Activated T-helper 1 cell treated with anti-CD3 and anti-CD28 coated beads, Interleukin-12 subunit alpha, Interleukin-12 subunit beta, Interleukin-2, Interleukin-4 antibody, amounts not matched to agents 30 ng/mL and 10 ng/mL and 1 ng/mL, durations not matched to agents 14 hours and 24 hours and 36 hours (primary cell): ENCODE data around the gene ADGRB2. TPM values are rescaled to one million over a fixed set of nuclear protein-coding genes. Genes with fewer than 3 reads are reported as not detected.

Experiments used
- DNase-seq: peaks from one replicate; pipeline ENCODE4 v3.0.0; 2021; ENCODE audit warnings: low spot score
- H3K27ac Mint-ChIP-seq: one replicate; pipeline ENCODE4 v1.8.0; 2021; ENCODE audit warnings: mild to moderate bottlenecking, mixed read lengths
- H3K27me3 Mint-ChIP-seq: one replicate; pipeline ENCODE4 v1.8.0; 2022; ENCODE audit warnings: mild to moderate bottlenecking, moderate library complexity, mixed read lengths; ENCODE audit not compliant: insufficient read depth
- H3K36me3 Mint-ChIP-seq: one replicate; pipeline ENCODE4 v1.8.0; 2021; ENCODE audit warnings: low read depth, mixed read lengths
- H3K4me1 Mint-ChIP-seq: one replicate; pipeline ENCODE4 v1.8.0; 2021; ENCODE audit warnings: low read depth, mixed read lengths
- H3K4me3 Mint-ChIP-seq: one replicate; pipeline ENCODE4 v1.8.0; 2021; ENCODE audit warnings: mild to moderate bottlenecking, moderate library complexity, mixed read lengths
- H3K9me3 Mint-ChIP-seq: one replicate; pipeline ENCODE4 v1.8.0; 2021; ENCODE audit warnings: mixed read lengths
- intact Hi-C: fragments of 100-400 bp; cut with micrococcal nuclease; formaldehyde crosslinking; loops from one replicate; pipeline ENCODE4 v1.15.1; 2024
- total RNA-seq: library from RNA; stranded (reverse); gene quantifications from 2 replicates; pipeline ENCODE4 v1.2.3, GENCODE V29; 2022

Gene ADGRB2
- total RNA-seq, 1 donor from 2014 or later, result 0.13 TPM

DNA sequence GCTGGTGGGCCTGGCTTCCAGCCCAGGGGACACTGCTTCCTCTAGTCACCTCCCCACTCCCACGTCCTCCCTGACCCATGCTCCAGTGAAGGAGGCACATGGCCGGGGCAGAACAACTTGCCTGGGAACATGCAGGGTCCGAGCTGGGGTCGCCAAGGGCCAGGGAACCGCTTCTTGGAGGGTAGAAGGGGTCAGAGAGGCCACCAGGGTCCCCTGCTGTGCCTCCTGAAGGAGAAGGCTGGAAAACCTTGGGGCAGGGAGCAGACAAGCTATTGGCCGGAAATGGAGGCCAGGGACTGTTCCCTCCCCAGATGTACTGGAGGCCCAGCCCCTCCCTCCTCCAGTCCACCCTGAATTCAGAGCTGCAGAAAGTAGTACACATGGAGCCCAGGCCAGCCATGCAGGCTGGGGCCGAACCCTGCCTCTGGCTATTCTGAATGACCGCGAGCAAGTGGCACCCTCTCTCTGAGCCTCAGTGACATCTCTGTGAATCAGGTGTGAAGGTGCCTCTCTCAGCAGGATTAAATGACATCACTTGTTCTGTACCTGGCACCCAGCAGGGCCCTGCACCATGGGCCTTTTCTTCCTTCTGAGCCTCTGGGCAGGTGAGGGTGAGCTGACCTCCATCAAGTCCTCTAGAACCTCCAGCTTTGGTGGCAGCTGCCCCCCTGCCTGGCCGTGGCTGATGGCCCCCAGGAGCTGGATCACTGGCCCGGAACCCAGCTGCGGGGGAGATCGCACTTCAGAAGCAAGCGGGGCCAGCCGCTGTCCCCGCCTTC lies 35.9 kb upstream of the ADGRB2 start:
- Mint-ChIP-seq H3K4me3 (no peak overlapping the region), H3K27me3 (peaks cover 8% of the 10 kb centered on the region), H3K4me1 (no peaks in the 10 kb centered on the region), H3K9me3 (no peaks in the 10 kb centered on the region), H3K36me3 (no peaks in the 10 kb centered on the region), H3K27ac (no peak overlapping the region)
- intact Hi-C loops, result no loop called here
- no peak for DNase-seq

DNA sequence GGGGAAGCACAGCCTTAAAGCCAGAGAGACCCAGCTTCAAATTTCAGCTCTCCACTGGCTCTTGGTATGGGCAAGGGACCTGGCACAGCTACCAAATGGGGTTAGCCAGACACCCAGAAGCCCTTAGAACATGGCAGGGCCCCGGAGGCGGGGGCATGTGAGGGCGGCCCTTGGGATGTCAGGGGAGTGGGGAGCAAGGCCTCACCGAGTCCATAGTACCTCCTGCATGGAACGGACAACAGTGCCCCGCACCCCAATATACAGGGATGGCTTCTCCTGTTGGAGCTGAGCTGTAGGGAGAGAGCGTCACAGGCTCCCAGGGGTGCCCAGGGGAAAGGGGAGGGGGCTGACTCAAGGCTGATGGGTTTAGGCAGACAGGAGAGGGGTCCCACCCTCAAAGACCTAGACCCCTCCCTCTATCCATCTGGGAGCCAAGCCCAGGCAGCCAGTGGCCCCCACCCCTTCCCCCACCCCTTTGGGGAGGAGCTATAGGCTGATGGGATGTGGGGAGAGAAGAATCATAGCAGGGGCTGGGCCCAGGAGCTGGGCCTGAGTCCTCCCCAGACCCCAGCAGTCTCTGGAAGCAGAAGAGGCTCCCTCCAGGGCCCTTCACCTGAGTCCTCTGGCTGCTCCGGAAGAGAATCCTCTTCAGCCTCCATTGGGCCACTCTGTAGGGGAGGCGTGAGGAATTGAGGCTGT lies 35.2 kb upstream of the ADGRB2 start:
- Mint-ChIP-seq H3K36me3 (no peaks in the 10 kb centered on the region), H3K4me3 (no peak overlapping the region), H3K27ac (no peak overlapping the region), H3K4me1 (no peaks in the 10 kb centered on the region), H3K9me3 (no peaks in the 10 kb centered on the region), H3K27me3 (peaks cover 9% of the 10 kb centered on the region)
- no peak for DNase-seq
- intact Hi-C loops, result no loop called here

DNA sequence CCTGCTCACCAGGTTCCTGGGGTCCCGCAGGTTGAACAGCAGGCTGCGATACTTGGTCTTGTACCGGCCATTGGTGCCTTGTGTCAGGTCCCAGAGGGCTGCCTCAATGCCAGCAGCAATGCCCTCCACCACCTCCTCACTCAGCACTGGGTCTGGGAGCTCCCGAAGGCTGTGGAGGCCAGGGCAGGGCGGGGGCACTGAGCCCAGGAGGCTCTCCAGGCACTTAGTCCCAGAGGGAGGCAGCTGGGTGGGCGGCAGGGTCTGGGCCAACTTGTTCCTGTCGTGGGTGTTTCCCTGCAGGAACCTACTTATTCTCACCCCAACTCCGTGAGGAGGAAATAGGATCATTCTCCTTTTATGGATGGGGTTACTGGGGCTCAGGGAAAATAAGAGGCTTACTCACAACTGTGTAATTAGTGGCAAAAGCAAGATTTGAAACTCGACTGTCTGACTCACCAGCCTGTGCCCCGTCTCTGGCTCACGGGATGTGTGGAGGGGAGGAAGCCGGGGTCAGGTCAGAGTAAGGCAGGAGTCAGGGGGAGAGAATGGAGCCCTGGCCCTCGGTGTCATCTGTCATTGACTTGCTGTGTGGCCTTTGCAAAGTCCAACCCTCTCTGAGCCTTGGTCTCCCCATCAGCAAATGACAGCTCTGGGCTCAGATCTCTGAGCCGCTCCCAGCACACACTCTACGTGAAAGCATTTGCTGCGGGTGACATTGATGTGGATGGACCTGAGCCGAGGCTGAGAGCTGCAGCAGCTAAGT lies 34.5 kb upstream of the ADGRB2 start:
- H3K27ac Mint-ChIP-seq, result no peak overlapping the region
- no peak for DNase-seq
- no peaks in the 10 kb centered on the region for H3K36me3 Mint-ChIP-seq
- no peaks in the 10 kb centered on the region for H3K4me1 Mint-ChIP-seq
- no peak overlapping the region for H3K4me3 Mint-ChIP-seq
- no peaks in the 10 kb centered on the region for H3K9me3 Mint-ChIP-seq
- intact Hi-C loops, result no loop called here
- H3K27me3 Mint-ChIP-seq, result peaks cover 7% of the 10 kb centered on the region

DNA sequence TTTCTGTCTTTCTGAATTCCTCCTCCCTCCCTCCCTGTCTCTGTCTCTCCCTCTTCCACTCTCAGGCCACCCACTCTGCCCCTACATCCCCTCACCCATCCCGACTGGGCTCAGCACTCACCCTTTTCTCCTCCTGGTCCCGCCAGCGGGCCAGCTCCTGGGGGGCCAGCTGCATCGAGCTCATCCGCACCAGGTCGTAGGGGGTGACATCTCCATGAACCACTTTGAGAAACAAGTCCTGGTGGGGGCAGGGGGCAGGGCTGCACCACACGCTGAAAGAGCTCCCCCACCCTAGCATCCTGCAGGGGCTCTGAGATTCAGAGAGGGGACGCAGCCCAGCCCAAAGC lies 33.9 kb upstream of the ADGRB2 start:
- H3K9me3 Mint-ChIP-seq, result no peaks in the 10 kb centered on the region
- no peak overlapping the region for H3K27ac Mint-ChIP-seq
- intact Hi-C loops, result no loop called here

DNA sequence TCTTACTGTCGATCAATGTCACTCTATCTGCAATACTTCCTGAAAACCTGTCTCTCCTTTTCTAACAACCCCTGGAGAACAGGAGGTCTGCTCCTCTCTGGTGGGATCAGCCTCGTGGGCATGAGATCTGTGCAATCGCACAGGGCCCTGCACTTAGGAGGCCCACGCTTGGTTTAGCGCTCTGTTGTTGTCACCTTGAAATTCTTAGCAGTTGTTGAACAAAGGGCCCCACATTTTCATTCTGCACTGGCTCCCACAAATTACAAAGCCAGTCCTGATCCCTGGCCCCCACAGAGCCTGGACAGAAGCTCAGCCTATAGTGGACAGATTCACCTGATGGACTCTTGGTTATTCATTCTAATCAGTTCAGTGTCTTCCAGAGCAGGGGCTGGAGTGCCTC lies 33.1 kb upstream of the ADGRB2 start:
- Mint-ChIP-seq H3K27me3 (peaks cover 6% of the 10 kb centered on the region), H3K4me1 (no peaks in the 10 kb centered on the region), H3K9me3 (no peaks in the 10 kb centered on the region), H3K4me3 (no peak overlapping the region), H3K36me3 (no peaks in the 10 kb centered on the region), H3K27ac (no peak overlapping the region)
- no peak for DNase-seq
- intact Hi-C loops, result no loop called here

More for the DNA sequence above, 33.9 kb upstream of the ADGRB2 start:
- Mint-ChIP-seq H3K36me3 (no peaks in the 10 kb centered on the region), H3K4me3 (no peak overlapping the region), H3K27me3 (peaks cover 7% of the 10 kb centered on the region), H3K4me1 (no peaks in the 10 kb centered on the region)
- no peak for DNase-seq

DNA sequence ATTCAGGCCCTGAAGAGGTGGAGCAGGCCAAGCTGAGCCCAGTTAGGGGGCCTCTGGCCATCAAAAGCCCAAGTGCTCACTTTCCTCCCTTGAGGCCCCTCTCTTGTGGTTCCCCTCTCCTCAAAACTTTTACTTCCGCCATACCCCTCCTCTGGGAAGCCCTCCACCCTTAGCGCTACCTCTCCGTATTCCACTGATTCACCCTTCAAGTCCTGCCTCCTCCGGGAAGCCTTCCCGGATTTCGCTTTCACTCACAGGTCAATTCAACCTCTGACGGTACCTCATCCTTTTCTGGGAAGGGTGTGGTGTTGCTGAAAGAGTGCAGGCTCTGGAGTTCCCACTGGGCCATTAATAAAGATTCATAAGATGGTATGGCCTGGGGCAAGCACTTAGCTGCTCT lies 32.6 kb upstream of the ADGRB2 start:
- H3K4me3 Mint-ChIP-seq, result no peak overlapping the region
- intact Hi-C loops, result no loop called here
- peaks cover 5% of the 10 kb centered on the region for H3K27me3 Mint-ChIP-seq

DNA sequence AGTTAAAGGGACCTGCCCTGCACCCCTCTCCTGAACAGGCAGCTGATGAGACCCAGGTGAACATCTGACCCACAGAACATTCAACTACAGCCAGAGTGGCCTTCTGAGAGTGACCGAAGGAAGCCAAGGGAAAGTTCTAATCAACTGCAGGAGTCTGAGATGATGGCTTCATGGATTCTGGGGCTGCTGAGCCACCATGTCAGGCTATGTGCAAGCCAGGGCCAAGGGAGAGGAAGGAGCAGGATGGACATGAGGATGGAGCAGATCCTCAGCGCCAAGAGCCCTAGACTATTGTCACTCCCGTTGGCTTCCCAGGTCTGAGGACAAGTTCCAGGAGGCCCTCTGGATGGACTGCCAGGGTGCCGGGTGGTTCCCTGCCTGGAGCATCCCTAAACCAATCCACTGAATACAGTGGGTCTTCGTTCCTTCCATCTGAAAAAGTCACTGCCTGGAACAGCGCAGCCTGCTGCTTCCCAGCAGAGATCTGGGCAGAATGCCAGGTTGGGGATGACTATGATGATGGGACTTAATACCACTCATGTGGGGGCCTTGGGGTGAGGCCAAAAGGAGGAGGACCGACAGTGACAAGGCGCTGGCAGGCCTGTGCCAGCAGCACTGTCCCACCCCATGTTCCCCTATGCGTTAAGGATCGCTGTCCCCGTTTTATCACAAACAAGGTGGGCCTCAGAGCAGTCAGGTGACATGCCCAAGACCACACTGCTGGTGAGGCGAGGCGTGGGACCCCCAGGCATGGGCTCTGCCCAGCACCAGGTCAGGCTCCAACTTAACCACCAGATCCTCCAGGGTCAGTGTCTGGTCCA lies 31.9 kb upstream of the ADGRB2 start:
- H3K4me1 Mint-ChIP-seq, result no peaks in the 10 kb centered on the region
- H3K27ac Mint-ChIP-seq, result no peak overlapping the region
- H3K27me3 Mint-ChIP-seq, result peaks cover 5% of the 10 kb centered on the region
- DNase-seq, result no peak
- intact Hi-C loops, result no loop called here
- H3K36me3 Mint-ChIP-seq, result no peaks in the 10 kb centered on the region
- H3K4me3 Mint-ChIP-seq, result no peak overlapping the region
- no peaks in the 10 kb centered on the region for H3K9me3 Mint-ChIP-seq

More for the DNA sequence above, 32.6 kb upstream of the ADGRB2 start:
- Mint-ChIP-seq H3K9me3 (no peaks in the 10 kb centered on the region), H3K27ac (no peak overlapping the region), H3K4me1 (no peaks in the 10 kb centered on the region), H3K36me3 (no peaks in the 10 kb centered on the region)
- DNase-seq, result no peak

DNA sequence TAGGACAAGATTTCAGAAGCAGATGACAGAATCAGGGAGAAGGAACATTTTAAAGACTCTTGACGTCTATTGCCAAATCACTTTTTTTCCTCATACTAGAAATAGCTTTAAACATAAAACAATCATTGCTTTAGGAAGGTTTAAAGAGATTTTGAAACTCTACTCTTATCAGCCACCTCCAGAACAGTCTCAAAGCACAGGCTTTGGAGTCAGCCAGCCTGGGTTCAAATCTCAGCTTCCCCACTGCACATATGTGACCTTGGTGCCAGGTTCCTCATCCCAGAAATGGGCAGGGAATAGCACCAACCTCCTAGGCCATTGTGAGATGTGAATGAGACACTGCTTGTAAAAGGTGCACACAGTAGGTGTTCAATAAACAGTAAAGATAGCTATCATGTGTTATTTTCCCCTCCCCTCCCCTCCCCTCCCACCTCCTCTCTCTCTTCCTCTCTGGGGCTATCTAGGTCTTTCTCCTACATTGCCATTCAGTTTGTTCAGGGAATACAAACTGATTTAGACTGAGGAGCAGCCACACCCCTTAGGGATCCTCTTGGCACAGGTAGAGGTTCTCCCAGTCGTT lies 31.0 kb upstream of the ADGRB2 start:
- Mint-ChIP-seq H3K27ac (no peak overlapping the region), H3K27me3 (peaks cover 6% of the 10 kb centered on the region), H3K4me1 (no peaks in the 10 kb centered on the region), H3K4me3 (no peak overlapping the region), H3K9me3 (no peaks in the 10 kb centered on the region), H3K36me3 (no peaks in the 10 kb centered on the region)
- no peak for DNase-seq
- intact Hi-C loops, result no loop called here

DNA sequence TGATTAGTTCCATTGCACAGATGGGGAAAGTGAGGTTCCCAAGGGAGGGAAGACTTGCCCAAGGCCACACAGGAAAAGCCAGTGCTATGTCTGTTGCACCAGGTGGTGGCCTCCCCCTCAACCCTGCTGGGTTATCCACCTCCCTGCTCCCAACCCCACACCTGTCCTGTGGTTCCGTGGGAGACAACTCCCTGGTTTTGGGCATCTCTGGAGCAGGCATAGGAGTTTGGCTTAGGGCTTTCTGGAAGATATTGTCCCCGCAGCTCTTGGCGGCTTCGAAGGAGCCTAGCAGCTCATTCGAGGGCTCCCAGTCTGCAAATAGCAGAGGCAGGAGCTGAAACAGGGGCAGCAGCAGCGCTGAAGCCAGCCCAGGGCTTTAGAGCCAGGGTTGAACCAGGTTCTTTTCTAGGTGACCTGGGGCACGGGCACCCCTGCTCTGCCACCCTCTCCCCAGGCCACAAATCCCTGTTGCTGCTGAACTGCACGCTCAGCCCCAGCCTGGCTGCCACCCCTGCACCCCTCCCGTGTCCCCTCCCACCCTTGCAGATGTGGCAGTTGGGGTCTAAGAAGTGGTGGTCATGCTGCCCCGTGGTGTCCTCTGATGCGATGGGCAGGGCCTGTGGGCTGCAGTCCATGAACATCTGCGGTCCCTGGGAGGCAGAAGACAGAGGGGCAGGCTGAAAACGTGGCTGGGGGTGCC lies 29.6 kb upstream of the ADGRB2 start:
- Mint-ChIP-seq H3K36me3 (no peaks in the 10 kb centered on the region), H3K27ac (no peak overlapping the region), H3K4me1 (peaks cover 5% of the 10 kb centered on the region), H3K27me3 (peaks cover 9% of the 10 kb centered on the region), H3K9me3 (no peaks in the 10 kb centered on the region), H3K4me3 (no peak overlapping the region)
- DNase-seq, result no peak
- intact Hi-C loops, result no loop called here

DNA sequence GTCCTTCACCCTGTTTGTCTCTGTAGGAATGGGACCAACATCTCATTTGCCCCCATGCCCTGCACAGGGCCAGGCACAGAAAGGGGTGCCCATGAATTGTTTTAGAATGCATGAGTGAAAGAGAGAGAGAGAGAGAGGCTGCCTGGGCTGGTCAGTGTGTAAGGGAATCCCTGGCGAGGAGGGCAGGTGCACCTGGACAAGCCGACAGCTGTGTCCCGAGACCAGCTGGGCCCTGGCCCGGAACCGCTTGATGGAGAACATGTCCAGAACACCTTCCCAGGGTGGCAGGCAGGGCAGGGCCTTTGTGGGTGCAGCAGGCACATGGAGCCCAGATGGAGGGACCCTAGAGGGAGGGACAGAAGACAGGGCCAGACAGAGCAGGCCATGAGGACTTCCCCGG lies 28.9 kb upstream of the ADGRB2 start:
- peaks cover 8% of the 10 kb centered on the region for H3K27me3 Mint-ChIP-seq
- DNase-seq, result no peak
- no peak overlapping the region for H3K27ac Mint-ChIP-seq
- intact Hi-C loops, result no loop called here
- H3K36me3 Mint-ChIP-seq, result no peaks in the 10 kb centered on the region
- H3K4me3 Mint-ChIP-seq, result no peak overlapping the region
- H3K9me3 Mint-ChIP-seq, result no peaks in the 10 kb centered on the region
- peaks cover 9% of the 10 kb centered on the region for H3K4me1 Mint-ChIP-seq

DNA sequence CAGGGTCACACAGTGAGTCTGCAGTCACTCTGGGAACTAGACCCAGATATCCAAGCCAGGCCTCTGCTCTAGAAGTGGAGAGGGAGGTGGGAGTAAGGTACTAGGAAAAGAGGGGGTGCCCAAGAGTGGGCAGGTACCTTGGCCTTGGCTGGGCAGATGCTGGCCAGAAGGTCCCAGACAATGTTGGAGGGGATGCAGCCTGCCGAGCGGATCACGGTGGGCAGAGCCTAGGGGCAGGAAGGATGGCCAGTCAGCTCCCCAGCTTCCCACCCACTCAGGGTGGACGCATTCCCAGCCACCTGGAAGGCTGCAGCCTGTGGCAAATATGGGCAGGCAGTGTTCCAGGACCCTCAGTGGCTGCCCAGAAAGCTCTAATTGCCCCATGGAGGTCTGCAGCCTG lies 28.4 kb upstream of the ADGRB2 start:
- peaks cover 6% of the 10 kb centered on the region for H3K27me3 Mint-ChIP-seq

DNA sequence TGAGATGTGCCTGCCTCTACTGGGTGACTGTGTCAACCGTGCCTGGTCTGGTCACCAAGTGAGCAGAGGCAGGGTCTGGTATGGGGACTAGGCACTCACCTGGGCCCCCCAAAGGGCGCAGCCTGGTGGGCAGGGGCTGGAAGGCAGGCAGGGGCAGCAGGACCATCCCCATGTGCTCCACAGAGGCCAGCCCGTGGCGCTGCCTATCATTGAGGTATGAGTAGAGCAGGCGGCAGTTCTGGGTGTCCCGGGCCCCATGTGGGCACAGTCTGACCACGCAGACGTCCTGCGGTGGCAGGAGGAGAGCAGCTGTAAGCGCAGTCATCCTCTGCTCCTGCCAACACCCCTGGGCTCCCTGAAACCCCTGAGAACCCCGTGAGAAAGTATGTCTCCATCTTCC lies 28.0 kb upstream of the ADGRB2 start:
- intact Hi-C loops, result no loop called here
- Mint-ChIP-seq H3K36me3 (no peaks in the 10 kb centered on the region), H3K4me3 (no peak overlapping the region)

More for the DNA sequence above, 28.4 kb upstream of the ADGRB2 start:
- Mint-ChIP-seq H3K4me1 (peaks cover 14% of the 10 kb centered on the region), H3K4me3 (no peak overlapping the region), H3K27ac (no peak overlapping the region), H3K36me3 (no peaks in the 10 kb centered on the region), H3K9me3 (no peaks in the 10 kb centered on the region)
- DNase-seq, result no peak
- intact Hi-C loops, result no loop called here

More for the DNA sequence above, 28.0 kb upstream of the ADGRB2 start:
- no peaks in the 10 kb centered on the region for H3K9me3 Mint-ChIP-seq
- peaks cover 6% of the 10 kb centered on the region for H3K27me3 Mint-ChIP-seq
- DNase-seq, result no peak
- H3K4me1 Mint-ChIP-seq, result peaks cover 16% of the 10 kb centered on the region
- no peak overlapping the region for H3K27ac Mint-ChIP-seq
